ENCODE results near the gene UNC5B.

DNA sequence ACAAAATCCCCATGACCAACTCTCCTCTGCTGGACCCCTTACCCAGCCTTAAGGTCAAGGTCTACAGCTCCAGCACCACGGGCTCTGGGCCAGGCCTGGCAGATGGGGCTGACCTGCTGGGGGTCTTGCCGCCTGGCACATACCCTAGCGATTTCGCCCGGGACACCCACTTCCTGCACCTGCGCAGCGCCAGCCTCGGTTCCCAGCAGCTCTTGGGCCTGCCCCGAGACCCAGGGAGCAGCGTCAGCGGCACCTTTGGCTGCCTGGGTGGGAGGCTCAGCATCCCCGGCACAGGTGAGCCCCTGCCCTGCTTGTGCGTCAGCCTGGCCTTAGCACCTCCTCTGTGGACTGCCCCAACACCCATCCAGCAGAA, 79.1 kb downstream of the UNC5B start:
- TF ChIP-seq, protein P1, sequence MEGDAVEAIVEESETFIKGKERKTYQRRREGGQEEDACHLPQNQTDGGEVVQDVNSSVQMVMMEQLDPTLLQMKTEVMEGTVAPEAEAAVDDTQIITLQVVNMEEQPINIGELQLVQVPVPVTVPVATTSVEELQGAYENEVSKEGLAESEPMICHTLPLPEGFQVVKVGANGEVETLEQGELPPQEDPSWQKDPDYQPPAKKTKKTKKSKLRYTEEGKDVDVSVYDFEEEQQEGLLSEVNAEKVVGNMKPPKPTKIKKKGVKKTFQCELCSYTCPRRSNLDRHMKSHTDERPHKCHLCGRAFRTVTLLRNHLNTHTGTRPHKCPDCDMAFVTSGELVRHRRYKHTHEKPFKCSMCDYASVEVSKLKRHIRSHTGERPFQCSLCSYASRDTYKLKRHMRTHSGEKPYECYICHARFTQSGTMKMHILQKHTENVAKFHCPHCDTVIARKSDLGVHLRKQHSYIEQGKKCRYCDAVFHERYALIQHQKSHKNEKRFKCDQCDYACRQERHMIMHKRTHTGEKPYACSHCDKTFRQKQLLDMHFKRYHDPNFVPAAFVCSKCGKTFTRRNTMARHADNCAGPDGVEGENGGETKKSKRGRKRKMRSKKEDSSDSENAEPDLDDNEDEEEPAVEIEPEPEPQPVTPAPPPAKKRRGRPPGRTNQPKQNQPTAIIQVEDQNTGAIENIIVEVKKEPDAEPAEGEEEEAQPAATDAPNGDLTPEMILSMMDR (IDR thresholded peaks at IDR 0.05; ENCODE audit: insufficient read depth, low read length), result no peak
- TF ChIP-seq POLR2AphosphoS5 (IDR thresholded peaks at IDR 0.05; ENCODE audit: low read depth) (no peak), GABPA (IDR thresholded peaks at IDR 0.05; ENCODE audit: low read depth) (no peak), SPI1 (IDR thresholded peaks at IDR 0.05; ENCODE audit: borderline replicate concordance, low read depth) (no peak)
